ENCODE data around the gene OAF.
"Not testable (repeated sequence)": the region's sequence is repeated elsewhere in the genome, so short reads cannot be mapped to it uniquely, and the experiment has no call there.

The OAF gene

GRCh38 chr11:120248551-120249278 lies 37.9 kb downstream of the OAF start:
- in situ Hi-C loops (cut with HindIII; ENCODE audit: low pct_ligation_motif_present, low sequenced_read_pairs): no loop called here
- no peak for DNase-seq
- H3K27me3 ChIP-seq (replicated peaks): peaks cover 19% of the 10 kb centered on the region

GRCh38 chr11:120249279-120250262 lies 38.7 kb downstream of the OAF start:
- peaks cover 25% of the 10 kb centered on the region for H3K27me3 ChIP-seq (replicated peaks)
- TF ChIP-seq CTCF (IDR thresholded peaks at IDR 0.05; ENCODE audit: low read depth, low read length, missing control alignments): no peak
- in situ Hi-C loops (cut with HindIII; ENCODE audit: low pct_ligation_motif_present, low sequenced_read_pairs): no loop called here
- DNase-seq: no peak
- H3K27ac ChIP-seq: no peak overlapping the region
- H3K4me3 ChIP-seq (ENCODE audit: low read depth, low read length): no peak overlapping the region
- no peaks in the 10 kb centered on the region for H3K36me3 ChIP-seq (replicated peaks)

More at GRCh38 chr11:120248551-120249278, 37.9 kb downstream of the OAF start:
- TF ChIP-seq CTCF (IDR thresholded peaks at IDR 0.05; ENCODE audit: low read depth, low read length, missing control alignments): no peak
- no peaks in the 10 kb centered on the region for H3K36me3 ChIP-seq (replicated peaks)
- H3K27ac ChIP-seq: no peak overlapping the region
- H3K4me3 ChIP-seq (ENCODE audit: low read depth, low read length): no peak overlapping the region

- DNase-seq; H3K27ac ChIP-seq; H3K36me3 ChIP-seq (replicated peaks); H3K4me3 ChIP-seq (ENCODE audit: low read depth, low read length); in situ Hi-C loops (cut with HindIII; ENCODE audit: low pct_ligation_motif_present, low sequenced_read_pairs): not testable (repeated sequence)
- H3K27me3 ChIP-seq (replicated peaks): peaks cover 34% of the 10 kb centered on the region
Measured at GRCh38 chr11:120253377-120253776, 42.5 kb downstream of the OAF start.

- Histone ChIP-seq H3K27me3 (replicated peaks) (peaks cover 32% of the 10 kb centered on the region), H3K27ac (no peak overlapping the region), H3K36me3 (replicated peaks) (no peaks in the 10 kb centered on the region), H3K4me3 (ENCODE audit: low read depth, low read length) (no peak overlapping the region)
- no peak for DNase-seq
- TF ChIP-seq CTCF (IDR thresholded peaks at IDR 0.05; ENCODE audit: low read depth, low read length, missing control alignments): no peak
- in situ Hi-C loops (cut with HindIII; ENCODE audit: low pct_ligation_motif_present, low sequenced_read_pairs): no loop called here
Measured at GRCh38 chr11:120254788-120255518, 44.1 kb downstream of the OAF start.

- no peak for DNase-seq
- Histone ChIP-seq H3K27me3 (replicated peaks) (peaks cover 32% of the 10 kb centered on the region), H3K36me3 (replicated peaks) (no peaks in the 10 kb centered on the region), H3K27ac (no peak overlapping the region), H3K4me3 (ENCODE audit: low read depth, low read length) (no peak overlapping the region)
- in situ Hi-C loops (cut with HindIII; ENCODE audit: low pct_ligation_motif_present, low sequenced_read_pairs): no loop called here
- no peak for TF ChIP-seq CTCF (IDR thresholded peaks at IDR 0.05; ENCODE audit: low read depth, low read length, missing control alignments)
Measured at GRCh38 chr11:120255519-120255866, 44.7 kb downstream of the OAF start.

GRCh38 chr11:120256178-120256577 lies 45.3 kb downstream of the OAF start:
- H3K27ac ChIP-seq: no peak overlapping the region
- H3K36me3 ChIP-seq (replicated peaks): no peaks in the 10 kb centered on the region
- H3K27me3 ChIP-seq (replicated peaks): peaks cover 32% of the 10 kb centered on the region
- no peak for DNase-seq
- TF ChIP-seq CTCF (IDR thresholded peaks at IDR 0.05; ENCODE audit: low read depth, low read length, missing control alignments): no peak
- in situ Hi-C loops (cut with HindIII; ENCODE audit: low pct_ligation_motif_present, low sequenced_read_pairs): no loop called here
- H3K4me3 ChIP-seq (ENCODE audit: low read depth, low read length): no peak overlapping the region
